ENCODE results near the gene ABCD4. TPM values are rescaled to one million over a fixed set of nuclear protein-coding genes. Genes with fewer than 3 reads are reported as not detected.

Gene ABCD4
- polyA plus RNA-seq, 1 experiment = 13.3 TPM

- peaks cover 3% of the 10 kb centered on the region; the same call in 1 of the 2 replicates for H3K9me3 ChIP-seq (ENCODE audit: control insufficient read depth, insufficient read depth, low read length)
- ChIA-PET POLR2A (no interaction called here), CTCF (no interaction called here)
- DNase-seq (ENCODE audit: low read depth, low spot score) = no peak
- H3K27ac ChIP-seq (ENCODE audit: low read depth, low read length) = no peak overlapping the region
- peaks cover 42% of the 10 kb centered on the region for H3K27me3 ChIP-seq (ENCODE audit: control insufficient read depth, insufficient read depth, low read length)
- H3K4me3 ChIP-seq (ENCODE audit: low read depth, low read length) = no peak overlapping the region
- TF ChIP-seq, protein P1, sequence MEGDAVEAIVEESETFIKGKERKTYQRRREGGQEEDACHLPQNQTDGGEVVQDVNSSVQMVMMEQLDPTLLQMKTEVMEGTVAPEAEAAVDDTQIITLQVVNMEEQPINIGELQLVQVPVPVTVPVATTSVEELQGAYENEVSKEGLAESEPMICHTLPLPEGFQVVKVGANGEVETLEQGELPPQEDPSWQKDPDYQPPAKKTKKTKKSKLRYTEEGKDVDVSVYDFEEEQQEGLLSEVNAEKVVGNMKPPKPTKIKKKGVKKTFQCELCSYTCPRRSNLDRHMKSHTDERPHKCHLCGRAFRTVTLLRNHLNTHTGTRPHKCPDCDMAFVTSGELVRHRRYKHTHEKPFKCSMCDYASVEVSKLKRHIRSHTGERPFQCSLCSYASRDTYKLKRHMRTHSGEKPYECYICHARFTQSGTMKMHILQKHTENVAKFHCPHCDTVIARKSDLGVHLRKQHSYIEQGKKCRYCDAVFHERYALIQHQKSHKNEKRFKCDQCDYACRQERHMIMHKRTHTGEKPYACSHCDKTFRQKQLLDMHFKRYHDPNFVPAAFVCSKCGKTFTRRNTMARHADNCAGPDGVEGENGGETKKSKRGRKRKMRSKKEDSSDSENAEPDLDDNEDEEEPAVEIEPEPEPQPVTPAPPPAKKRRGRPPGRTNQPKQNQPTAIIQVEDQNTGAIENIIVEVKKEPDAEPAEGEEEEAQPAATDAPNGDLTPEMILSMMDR (IDR thresholded peaks at IDR 0.05; ENCODE audit: low read depth, low read length) = no peak
These were observed 46.2 kb upstream of the ABCD4 start for GRCh38 chr14:74348735-74349463.

DNA sequence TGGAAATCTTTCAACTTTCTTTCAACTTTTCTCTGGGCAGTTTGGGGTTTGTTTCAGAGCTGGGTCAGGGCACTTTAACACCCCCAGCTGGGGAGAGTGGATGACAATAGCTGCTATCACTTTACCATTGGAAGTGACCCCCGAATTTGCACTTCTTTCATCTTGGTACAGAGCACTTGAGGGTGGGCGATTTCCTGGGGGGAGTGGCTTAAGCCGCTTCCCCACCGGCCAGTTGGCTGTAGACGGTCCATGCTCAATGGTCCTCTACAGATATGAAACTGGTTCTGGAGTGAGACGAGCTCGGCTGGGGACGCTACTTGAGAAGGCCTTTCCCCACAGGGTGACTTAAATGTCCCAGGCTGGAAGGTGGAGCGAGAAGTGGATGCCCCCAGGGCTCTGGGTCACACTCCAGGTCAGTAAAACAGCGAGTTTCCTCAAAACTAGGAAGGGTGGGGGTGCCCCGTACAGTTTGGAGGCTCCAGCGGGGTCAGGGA, 45.6 kb upstream of the ABCD4 start, which contains the start of gene VRTN:
VRTN (plus strand) TSS at position 231 of the 494 bp plus-strand sequence. CDS start 8,313 bp downstream, outside the sequence.
- DNase-seq (ENCODE audit: low read depth, low spot score) = no peak
- Histone ChIP-seq H3K27me3 (ENCODE audit: control insufficient read depth, insufficient read depth, low read length) (peaks cover 45% of the 10 kb centered on the region), H3K4me3 (ENCODE audit: low read depth, low read length) (no peak within 1 kb of the TSS), H3K9me3 (ENCODE audit: control insufficient read depth, insufficient read depth, low read length) (peaks cover 3% of the 10 kb centered on the region; the same call in 1 of the 2 replicates), H3K27ac (ENCODE audit: low read depth, low read length) (no peak within 1 kb of the TSS)
- ChIA-PET POLR2A (no interaction called here), CTCF (no interaction called here)
- TF ChIP-seq, protein P1 (IDR thresholded peaks at IDR 0.05; ENCODE audit: low read depth, low read length) = no peak

- CTCF ChIA-PET = no interaction called here
- POLR2A ChIA-PET = no interaction called here
These were observed 45.0 kb upstream of the ABCD4 start for GRCh38 chr14:74347795-74348100.

GRCh38 chr14:74347097-74347794, 44.5 kb upstream of the ABCD4 start:
- H3K9me3 ChIP-seq (ENCODE audit: control insufficient read depth, insufficient read depth, low read length) = peaks cover 3% of the 10 kb centered on the region; the same call in 1 of the 2 replicates
- peaks cover 41% of the 10 kb centered on the region for H3K27me3 ChIP-seq (ENCODE audit: control insufficient read depth, insufficient read depth, low read length)
- ChIA-PET CTCF (no interaction called here), POLR2A (no interaction called here)
- TF ChIP-seq, protein P1 (IDR thresholded peaks at IDR 0.05; ENCODE audit: low read depth, low read length) = no peak
- no peak for DNase-seq (ENCODE audit: low read depth, low spot score)
- H3K27ac ChIP-seq (ENCODE audit: low read depth, low read length) = no peak overlapping the region
- H3K4me3 ChIP-seq (ENCODE audit: low read depth, low read length) = no peak overlapping the region

More at GRCh38 chr14:74347795-74348100, 45.0 kb upstream of the ABCD4 start:
- TF ChIP-seq, protein P1 (IDR thresholded peaks at IDR 0.05; ENCODE audit: low read depth, low read length) = no peak
- Histone ChIP-seq H3K27ac (ENCODE audit: low read depth, low read length) (no peak overlapping the region), H3K9me3 (ENCODE audit: control insufficient read depth, insufficient read depth, low read length) (peaks cover 3% of the 10 kb centered on the region; the same call in 1 of the 2 replicates), H3K27me3 (ENCODE audit: control insufficient read depth, insufficient read depth, low read length) (peaks cover 42% of the 10 kb centered on the region), H3K4me3 (ENCODE audit: low read depth, low read length) (no peak overlapping the region)
- DNase-seq (ENCODE audit: low read depth, low spot score) = no peak

- Histone ChIP-seq H3K27me3 (ENCODE audit: control insufficient read depth, insufficient read depth, low read length) (peaks cover 41% of the 10 kb centered on the region), H3K4me3 (ENCODE audit: low read depth, low read length) (no peak overlapping the region), H3K27ac (ENCODE audit: low read depth, low read length) (no peak overlapping the region), H3K9me3 (ENCODE audit: control insufficient read depth, insufficient read depth, low read length) (peaks cover 3% of the 10 kb centered on the region; the same call in 1 of the 2 replicates)
- DNase-seq (ENCODE audit: low read depth, low spot score) = no peak
- TF ChIP-seq, protein P1 (IDR thresholded peaks at IDR 0.05; ENCODE audit: low read depth, low read length) = no peak
- POLR2A ChIA-PET = no interaction called here
- CTCF ChIA-PET = no interaction called here
These were observed 43.6 kb upstream of the ABCD4 start for GRCh38 chr14:74346341-74346740.
